HS-27A (cell line): ENCODE data around the gene RSPO3.
"Not testable (repeated sequence)": the region's sequence is repeated elsewhere in the genome, so short reads cannot be mapped to it uniquely, and the experiment has no call there.

Experiments
- DNase-seq: peaks from one replicate; pipeline ENCODE4 v3.0.0-alpha.2; 2012; ENCODE audit warnings: low read depth, missing footprints

RSPO3 gene, protein sequence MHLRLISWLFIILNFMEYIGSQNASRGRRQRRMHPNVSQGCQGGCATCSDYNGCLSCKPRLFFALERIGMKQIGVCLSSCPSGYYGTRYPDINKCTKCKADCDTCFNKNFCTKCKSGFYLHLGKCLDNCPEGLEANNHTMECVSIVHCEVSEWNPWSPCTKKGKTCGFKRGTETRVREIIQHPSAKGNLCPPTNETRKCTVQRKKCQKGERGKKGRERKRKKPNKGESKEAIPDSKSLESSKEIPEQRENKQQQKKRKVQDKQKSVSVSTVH

DNA sequence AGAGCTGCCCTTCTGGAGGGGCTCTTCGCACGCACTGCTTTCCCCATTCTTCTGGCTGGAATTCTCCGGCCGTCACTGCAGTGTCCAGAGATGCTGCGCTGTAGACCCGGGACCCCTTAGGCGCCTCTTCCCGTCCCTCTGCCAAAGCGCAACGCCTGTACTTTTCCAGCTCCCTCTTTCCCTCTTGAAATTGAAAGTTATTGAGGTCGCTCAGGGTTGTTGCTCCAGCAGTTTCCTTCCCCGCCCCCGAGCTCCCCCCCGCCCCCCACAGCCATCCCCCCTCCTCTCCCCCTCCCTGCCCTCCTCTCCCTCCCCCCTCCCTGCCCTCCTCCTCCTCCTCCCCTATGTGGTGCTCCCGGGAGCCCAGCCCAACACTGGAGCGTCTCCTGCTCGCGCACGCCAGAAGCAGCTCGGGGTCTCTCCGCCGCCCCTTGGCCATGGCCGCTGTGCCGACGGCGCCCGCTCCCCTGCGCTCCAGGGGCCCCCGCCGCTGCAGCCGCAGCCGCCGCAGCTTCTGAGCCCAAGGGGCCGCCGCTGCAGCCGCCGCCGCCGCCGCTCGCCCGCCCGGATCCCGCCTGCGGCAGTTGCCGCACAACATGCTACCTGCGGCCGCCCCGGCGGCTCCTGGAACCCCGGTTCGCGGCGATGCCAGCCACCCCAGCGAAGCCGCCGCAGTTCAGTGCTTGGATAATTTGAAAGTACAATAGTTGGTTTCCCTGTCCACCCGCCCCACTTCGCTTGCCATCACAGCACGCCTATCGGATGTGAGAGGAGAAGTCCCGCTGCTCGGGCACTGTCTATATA is at the start of gene RSPO3:
Gene RSPO3, plus strand, starts transcription at position 374 of the 804 bp plus-strand sequence. CDS start 522 bp downstream, outside the sequence.
- no peak for DNase-seq

DNA sequence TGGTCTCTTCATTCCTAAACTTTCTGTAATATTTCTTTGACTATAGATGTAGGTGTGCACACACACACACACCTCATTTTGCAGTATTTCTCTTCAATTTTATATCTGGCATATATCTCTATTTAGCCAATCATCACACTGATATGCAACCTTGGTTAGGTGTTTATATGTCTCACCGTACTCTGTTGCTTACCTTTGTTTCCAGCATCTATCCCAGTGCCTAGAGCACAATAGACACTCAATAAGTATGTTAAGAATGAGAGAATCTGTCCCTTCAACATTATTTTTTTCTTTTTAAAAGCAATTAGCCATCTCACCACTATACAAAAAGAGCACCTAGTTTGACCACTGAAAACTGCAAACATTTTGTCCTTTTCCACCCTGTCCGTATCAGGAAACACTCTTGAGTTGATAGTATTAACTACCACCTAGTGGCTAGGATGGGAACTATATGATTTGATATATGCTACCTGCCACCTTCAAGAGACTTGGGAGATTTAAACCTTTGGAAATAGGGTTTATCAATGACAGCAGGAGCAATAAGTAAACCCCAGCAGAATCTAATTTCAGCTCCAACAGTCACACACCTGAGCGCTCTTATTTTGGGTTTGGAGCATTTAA is 48.7 kb upstream of the RSPO3 start:
- no peak for DNase-seq

DNA sequence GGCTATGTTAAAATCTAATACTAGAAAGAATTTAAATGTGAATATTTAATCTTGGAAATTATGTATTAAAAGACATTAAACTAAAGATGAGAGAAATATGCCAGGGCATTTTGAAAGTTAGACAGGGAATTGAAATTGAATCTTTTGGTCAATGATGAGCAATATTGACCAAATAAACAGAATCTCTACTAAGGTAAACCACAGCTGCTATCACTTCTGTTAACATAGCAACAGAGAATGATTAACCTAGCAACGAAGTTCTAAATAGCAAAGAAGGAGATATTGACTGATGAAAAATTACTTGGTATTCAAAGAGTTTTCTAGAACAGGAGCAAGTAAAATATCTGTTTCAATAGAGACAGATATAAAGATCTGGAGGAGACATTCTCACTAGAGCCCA is 45.2 kb upstream of the RSPO3 start:
- no peak for DNase-seq

DNA sequence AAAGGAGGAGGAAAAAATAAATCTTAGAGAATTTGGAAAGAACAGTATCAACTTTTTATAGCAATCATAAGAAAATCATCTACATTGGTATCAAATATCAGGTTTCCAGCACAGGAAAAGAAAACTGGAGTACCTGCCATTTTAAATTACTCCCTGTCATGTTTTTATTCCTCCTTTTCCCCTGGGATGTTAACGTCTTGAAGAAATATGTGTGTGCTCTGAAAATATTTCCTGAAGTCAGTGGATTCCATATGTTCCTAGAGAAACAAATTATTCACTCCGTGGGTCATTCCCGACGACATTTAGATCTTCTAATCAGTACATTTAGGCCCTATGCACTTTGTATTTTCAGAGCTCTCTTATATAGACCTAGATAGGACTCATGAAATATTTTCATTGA is 42.0 kb upstream of the RSPO3 start:
- no peak for DNase-seq

DNA sequence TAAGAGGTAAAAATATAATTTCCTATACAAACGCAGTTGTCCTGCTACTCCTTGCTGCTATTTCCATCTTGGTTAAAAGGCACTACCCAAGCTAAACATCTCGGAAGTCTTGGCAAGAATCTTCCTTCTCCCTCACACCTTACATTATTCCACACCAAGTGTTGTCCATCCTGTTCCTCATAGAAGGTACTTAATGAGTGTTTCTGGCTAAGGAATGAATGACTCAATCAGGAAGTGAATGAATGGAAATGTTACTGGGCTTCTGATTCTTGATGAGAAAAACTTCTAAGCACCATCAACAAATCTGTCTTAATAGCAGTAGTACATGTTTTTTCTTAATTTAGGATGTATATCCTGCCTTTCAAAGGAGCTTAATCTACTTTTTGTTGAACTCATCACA is 40.6 kb upstream of the RSPO3 start:
- no peak for DNase-seq

DNA sequence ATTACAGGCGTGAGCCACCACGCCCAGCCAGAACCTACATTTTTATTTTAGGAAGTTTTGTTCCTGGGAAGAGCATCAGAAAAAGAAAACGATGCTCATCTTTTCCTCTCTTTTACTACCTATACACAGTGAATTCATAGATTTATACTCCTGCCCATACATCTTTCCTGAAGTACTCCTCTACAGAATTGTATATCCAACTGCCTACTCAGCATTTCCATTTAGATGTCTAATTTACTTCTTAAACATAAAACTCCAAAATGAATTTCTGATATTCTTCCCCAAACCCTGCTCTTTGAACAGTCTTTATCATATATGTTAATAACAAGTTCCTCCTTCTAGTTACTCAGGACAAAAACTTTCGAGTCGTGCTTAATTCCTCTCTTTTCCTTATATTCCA is 39.8 kb upstream of the RSPO3 start:
- no peak for DNase-seq

DNA sequence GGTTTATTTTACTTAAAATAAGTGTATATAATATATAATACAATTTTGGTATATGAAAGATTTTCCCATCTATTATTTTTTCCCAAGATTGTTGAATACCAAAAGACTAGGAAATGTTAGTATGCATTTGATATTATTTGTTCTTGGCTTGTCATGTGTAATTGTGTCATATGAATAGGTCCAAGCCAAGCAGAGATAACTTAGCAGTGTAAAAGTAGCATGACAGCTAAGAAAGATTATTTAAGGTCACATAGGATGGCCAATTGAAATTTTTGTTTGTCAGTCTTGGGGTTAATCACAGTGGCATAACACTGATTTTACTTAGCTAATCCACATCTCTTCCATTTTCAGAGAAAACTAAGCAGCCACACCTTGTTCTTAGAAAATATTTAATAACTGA is 38.8 kb upstream of the RSPO3 start:
- DNase-seq = no peak

DNA sequence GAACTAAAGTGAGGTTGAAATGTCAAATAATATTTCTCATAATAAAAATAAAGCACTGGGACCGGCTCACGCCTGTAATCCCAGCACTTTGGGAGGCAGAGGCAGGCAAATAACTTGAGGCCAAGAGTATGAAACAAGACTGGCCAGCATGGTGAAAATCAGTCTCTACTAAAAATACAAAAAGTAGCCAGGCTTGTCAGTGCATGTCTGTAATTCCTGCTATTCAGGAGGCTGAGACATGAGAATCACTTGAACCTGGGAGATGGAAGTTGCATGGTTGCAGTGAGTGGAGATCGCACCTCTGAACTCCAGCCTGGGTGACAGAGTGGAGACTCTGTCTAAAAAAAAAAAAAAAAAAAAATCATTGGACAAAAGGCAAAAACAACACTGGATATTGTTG is 38.4 kb upstream of the RSPO3 start:
- no peak for DNase-seq

DNA sequence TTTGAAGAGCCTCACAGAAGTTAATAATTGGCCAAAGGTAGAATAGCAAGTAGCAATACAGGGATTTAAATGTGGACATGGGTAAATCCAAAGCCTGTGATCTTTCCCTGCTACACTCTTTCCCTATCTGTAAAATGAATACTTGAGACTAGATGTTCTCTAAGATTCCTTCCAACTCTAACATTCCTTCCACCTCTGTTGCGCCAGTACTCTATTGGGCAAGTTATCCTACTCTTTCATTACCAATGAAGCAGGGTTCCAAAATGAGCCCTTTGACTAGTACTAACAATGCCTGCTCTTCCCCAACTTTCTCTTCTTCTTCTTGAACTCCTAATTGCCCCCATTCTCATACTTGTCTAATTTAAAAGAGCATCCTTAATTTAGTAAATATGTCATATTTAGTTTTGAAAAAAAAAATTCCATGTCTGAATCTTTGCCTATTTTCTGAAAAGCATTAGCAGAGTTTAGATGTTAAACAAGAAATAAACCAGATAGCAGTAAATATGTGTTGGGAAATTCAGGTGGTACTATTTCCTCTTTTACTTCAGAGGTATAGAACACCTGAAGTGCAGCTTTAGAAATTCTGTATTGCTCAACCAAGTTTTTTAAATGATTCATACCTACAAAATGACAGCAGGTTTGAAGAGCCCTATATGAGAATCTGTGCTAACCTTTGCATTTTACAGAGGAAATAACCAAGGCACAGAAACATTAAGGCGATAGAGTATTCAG is 35.1 kb upstream of the RSPO3 start:
- DNase-seq = no peak

DNA sequence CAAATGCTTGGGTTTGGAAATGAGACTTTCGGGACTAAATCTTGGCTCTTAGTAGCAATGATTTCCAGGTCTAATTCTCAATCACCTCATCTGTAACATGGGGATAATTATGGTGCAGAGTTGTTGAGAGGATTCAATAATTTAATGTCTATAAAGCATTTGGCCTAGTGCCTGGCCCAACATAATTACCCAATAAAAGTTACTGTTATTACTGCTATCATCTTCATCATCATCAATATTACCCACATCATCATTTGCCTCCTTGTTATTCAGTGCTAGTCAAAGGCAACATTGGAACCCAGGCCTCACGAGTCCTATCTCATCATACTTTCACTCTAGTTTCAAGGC is 34.5 kb upstream of the RSPO3 start:
- no peak for DNase-seq

DNA sequence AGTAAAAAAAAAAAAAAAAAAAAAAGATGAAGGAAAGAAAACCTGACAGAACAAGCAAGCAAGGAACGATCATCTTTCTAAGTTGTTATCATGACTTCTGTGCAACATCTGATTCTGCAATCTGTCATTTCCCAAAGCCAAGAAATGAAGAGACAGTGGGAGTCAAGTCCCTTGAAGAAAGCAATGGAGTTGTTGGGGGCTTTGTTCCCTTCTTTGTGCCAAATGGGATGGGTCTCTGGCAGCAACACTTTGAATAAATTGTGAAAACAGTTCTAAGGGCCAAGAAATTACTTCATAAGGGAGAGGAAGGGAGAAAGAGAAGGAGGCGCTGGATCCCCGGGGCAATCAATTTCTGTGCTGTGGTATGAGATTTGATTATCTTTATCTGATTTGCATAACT is 33.3 kb upstream of the RSPO3 start:
- no peak for DNase-seq

DNA sequence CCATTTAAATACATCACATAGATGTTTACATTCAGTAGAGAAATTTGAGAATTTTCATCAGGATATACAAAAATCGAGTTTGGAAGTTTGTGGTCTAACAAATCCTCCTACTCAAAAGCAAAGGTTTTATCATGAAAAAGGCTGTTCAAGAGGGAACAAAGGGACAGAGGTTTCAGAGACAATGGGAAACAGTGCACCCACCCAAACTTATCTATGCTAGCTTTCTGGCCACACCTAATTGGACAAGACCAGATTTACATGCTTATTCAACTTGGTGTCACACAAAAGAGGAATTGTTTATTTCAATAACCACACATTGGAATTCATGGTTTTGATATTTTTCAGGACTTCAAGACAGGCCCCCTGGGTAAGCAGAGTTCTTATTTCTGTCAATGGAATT is 28.4 kb upstream of the RSPO3 start:
- DNase-seq = no peak

DNA sequence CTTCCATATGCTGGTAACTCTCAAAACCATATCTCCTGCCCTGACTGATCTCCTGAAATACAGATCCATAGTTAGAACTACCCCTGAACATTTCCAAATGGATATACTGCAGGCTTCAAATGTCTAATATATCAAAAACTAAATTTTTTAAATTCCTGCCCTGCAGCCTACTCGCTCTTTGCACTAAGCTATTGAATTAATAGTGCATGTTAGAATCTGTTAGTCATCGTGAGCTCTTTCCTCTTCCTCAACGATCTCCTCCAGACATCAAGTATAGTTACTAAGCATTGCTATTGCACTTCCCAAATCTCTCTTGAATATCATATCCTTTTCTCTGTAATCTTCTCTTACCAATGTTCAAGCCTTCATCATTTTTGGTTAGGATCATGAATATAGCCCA is 26.0 kb upstream of the RSPO3 start:
- no peak for DNase-seq

DNA sequence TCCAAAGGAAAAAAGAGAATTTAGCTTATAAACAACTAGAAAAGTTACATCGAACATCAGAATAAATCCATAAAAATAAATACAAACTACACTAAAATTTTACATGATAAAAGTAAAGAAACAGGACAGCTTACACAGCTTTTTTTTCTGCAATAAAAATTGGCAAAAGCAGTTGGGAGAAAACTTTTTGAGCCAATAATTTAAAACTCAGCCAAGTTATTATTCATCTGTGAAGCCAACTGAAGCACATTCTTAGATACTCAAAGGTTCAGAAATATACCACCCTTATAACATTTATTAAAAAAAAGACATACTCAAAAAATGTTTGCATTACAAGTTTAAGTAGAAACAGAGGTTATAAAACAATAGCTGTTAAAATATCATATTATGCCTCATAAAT is 23.7 kb upstream of the RSPO3 start:
- DNase-seq = no peak

DNA sequence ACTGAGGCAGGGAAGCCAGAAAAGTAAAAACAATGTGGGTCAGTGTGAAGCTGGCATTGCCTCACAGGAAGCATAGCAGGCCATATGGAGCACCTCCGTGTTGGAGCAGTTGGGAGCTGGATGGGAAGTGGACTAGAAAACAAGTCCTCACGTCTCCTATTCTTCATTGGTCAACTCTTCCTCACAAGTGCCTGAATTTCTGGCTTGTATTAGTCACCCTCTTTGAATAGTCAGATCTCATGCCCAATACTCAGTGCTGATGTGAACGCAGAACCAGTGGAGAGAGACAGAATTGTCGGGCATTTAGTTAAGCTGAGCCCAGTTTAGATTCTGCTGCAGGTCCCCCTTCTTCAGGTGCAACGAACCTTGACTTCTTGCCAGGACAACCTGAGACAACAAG is 22.3 kb upstream of the RSPO3 start:
- DNase-seq = no peak

DNA sequence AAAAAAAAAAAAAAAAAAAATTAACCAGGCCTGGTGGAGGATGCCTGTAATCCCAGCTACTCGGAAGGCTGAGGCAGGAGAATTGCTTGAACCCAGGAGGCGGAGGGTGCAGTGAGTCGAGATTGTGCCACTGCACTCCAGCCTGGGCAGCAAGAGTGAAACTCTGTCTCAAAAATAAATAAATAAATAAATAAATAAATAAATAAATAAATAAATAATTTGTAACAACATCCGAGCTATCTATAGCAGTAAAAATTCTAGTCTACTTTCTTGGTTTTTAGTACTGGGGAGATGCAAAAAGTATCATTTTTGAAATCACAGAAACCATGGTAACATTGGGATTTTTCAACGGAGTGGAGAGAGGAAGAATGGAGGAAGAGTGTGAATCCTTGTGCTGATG is 21.0 kb upstream of the RSPO3 start:
- DNase-seq = not testable (repeated sequence)

DNA sequence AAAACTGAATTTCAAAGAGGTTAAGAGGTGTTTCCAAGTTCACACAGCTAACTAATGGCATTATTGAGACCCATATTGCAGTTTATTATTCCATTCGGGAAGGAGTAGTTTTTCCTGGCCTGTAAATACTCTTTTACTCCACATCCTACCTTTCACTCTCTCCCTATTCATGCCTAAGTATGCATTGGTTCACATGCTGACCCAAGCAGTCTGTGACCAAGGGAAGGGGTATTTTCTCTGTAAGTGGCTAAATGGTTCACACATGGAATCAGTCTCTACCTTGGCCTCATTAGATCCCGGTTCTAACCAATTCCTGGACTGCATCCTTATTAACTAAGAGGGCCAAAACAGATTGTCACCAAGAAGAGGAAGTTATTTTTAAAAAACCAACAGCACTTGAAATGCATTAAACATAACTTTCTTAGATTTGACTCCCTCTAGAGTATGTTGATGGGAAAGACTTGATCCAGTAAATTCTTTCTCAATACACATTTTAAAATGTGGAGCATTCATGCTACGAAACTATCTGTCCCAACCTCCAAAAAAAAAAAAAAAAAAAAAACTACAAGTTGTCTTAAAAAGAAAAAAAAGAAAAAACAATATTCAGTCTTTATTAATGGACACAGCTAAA is 17.8 kb upstream of the RSPO3 start:
- DNase-seq = no peak

DNA sequence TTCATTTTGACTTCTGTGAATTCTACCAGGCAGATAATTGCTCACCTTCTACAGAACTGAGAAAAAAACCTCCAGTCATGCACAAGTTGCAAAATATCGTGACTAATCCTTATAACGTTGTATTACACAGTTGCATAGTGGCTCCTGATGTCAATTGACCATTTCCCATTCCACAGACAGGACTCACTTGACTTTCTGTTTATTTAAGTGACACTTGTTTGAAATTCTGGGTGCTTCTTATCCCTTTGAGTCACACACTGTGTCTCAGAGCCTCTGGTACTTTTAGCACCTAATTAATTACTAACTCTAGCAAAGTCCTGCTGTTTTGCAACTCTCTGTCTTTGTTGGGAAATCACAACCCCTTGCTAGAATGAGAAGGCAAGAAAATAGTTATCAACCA is 16.2 kb upstream of the RSPO3 start:
- DNase-seq = peak; percentile 47

DNA sequence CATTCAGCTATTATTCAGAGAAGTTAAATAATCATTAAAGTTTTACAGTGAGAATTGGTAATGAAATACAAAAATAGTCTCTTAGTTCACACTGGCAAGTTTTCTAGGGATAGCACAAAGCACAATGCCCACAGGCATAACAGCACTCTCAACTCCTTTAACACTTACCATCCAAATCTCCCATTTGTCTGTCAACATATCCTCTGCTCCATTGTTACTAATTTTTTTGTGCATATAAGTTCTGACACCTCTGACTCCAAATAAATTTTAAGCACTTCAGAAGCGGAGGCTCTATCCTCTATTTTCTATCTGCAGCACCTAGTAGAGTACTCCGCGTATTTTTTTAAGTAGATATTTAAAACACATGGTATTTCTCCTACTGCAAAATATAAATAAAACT is 15.6 kb upstream of the RSPO3 start:
- DNase-seq = no peak

DNA sequence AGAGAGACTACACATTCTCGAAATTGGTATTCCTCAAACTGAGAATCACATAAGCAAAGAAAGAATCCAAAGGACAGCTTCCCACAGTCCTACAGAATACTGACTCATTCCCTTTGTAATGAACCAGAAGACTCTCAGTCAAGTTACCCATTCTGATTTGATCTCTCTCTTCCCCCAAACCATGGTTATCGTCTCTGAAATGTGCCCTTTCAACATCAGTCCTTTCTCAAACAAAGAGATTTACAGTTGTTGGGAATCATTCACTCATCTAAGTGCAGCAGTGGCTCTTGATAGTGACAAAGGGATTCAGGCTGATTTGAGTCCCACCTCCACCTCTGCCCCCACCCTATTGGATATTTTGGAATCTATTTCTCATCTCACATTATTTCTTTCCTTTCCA is 15.0 kb upstream of the RSPO3 start:
- DNase-seq = no peak

DNA sequence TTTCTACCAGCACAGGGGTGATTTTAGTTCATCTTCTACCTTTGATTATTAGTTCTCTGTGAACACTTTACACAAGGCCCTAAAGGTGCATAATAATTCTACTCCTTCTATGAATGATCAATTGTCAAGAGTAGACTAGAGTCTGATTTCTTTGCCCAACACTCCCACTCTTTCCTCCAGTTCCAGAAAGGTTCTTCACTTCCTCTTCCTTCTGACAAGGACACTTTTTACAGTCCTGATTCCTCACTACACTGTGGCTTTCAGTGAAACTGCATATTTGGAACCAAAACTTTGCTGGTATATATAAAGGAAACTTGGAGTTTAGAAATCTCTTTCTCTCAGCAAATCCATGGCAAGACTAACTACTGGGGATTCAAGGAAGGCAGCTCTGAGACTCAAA is 10.6 kb upstream of the RSPO3 start:
- no peak for DNase-seq

DNA sequence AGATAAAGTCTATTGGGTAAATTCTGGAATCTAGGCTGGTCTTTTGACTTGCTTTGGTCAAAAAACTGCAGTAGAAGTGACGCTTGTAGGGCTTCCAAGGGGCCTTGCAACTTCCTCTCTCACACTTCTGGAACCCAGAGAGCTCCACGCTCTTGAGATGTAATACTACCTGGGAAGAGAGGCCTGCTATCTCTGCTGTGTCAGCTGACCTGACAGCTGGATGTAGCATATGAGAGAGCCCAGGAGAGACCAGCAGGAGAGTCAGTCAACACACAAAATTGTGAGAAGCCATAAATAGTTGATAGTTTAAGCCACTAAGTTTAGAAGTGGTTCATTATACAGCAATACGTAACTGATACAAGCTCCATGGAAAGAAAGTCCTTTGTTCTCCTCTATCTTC is 7.8 kb upstream of the RSPO3 start:
- DNase-seq = no peak
